Ascending aorta (tissue), 2 donors: ENCODE data around the gene HLX. TPM values are rescaled to one million over a fixed set of nuclear protein-coding genes. Genes with fewer than 3 reads are reported as not detected.

Source experiments
- DNase-seq, 2 donors: peaks; one replicate each; pipeline ENCODE4 v3.0.0-alpha.2; 2019; ENCODE audit warnings: low spot score in 2 of 2
- H3K27ac ChIP-seq, 2 donors: fragments of 200-600 bp; sonication (generic); one replicate each; pipeline ENCODE4 v1.5.1; 2016 to 2017; ENCODE audit warnings: mild to moderate bottlenecking in 1 of 2
- H3K27me3 ChIP-seq: fragments of 200-600 bp; sonication (generic); one replicate; pipeline ENCODE4 v1.5.1; 2017
- H3K36me3 ChIP-seq, 2 donors: fragments of 200-600 bp; sonication (generic); one replicate each; pipeline ENCODE4 v1.5.1; 2016
- H3K4me1 ChIP-seq, 2 donors: fragments of 200-600 bp; sonication (generic); one replicate each; pipeline ENCODE4 v1.5.1; 2016 to 2017; ENCODE audit warnings: mild to moderate bottlenecking in 1 of 2
- H3K4me3 ChIP-seq, 2 donors: fragments of 200-600 bp; sonication (generic); one replicate each; pipeline ENCODE4 v1.5.1; 2016 to 2017; ENCODE audit warnings: mild to moderate bottlenecking in 1 of 2
- H3K9me3 ChIP-seq, 2 donors: fragments of 200-600 bp; sonication (generic); one replicate each; pipeline ENCODE4 v1.5.1; 2016
- intact Hi-C: fragments of 100-400 bp; cut with DNase I; formaldehyde crosslinking; loops from one replicate; pipeline ENCODE4 v1.15.1; 2023
- total RNA-seq: library from RNA; depleted of rRNA; stranded (reverse); fragments of >200 nt; gene quantifications from one replicate; pipeline ENCODE4 v1.1.0, GENCODE V29; 2016
- TF ChIP-seq, protein P1 (sequence below), 3 experiments: fragments of 200-600 bp in 2 of 3; fragments of 450-650 bp in 1 of 3; sonication (generic) in 2 of 3; IDR thresholded peaks; one replicate each; pipeline ENCODE4 v1.5.1; 2016 to 2019; ENCODE audit warnings: antibody characterized with exemption in 3 of 3, mild to moderate bottlenecking in 1 of 3, moderate library complexity in 1 of 3

The HLX gene
- total RNA-seq, 1 donor from 2014 or later: 39.3 TPM

DNA sequence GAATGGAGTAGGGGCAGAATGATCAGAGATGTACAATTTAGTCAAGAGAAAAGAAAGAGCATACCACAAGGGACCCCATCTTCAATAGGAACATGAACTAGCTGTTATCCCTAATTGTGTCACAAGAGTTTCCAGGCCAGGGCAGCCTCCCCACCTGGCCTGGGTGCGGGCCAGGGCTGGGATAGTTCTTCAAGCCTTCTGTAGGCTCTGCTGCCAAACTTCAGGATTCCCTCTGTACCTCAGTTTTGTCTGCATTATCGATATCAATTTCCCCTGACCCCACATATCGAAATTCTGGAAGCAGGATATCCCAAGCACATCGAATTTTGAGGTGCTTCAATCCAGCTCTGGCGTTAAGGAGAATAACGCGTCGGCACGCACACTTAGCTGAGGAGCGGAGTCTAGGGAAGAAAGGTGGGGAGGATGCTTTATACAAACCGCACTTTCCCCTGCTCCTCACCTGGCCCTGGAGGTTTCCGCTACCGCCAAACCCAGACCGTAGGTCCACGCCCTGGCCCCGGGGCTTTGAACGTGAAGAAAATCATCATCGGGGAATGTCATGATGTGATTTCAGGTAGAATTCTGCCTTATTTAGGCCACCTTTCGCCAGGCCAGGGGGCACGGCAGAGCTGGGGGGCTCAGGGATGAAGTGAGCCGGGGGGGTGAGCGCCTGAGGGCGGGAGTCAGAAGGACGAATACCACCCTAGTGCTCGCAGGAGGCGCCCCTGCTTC is 7.4 kb downstream of the HLX start:
- peaks cover 0 to 10% of the 10 kb centered on the region in 2 donors for H3K4me1 ChIP-seq
- no peaks in the 10 kb centered on the region for H3K9me3 ChIP-seq
- DNase-seq: no peak
- no peak overlapping the region for H3K4me3 ChIP-seq
- H3K27ac ChIP-seq: no peak overlapping the region
- TF ChIP-seq, protein P1, sequence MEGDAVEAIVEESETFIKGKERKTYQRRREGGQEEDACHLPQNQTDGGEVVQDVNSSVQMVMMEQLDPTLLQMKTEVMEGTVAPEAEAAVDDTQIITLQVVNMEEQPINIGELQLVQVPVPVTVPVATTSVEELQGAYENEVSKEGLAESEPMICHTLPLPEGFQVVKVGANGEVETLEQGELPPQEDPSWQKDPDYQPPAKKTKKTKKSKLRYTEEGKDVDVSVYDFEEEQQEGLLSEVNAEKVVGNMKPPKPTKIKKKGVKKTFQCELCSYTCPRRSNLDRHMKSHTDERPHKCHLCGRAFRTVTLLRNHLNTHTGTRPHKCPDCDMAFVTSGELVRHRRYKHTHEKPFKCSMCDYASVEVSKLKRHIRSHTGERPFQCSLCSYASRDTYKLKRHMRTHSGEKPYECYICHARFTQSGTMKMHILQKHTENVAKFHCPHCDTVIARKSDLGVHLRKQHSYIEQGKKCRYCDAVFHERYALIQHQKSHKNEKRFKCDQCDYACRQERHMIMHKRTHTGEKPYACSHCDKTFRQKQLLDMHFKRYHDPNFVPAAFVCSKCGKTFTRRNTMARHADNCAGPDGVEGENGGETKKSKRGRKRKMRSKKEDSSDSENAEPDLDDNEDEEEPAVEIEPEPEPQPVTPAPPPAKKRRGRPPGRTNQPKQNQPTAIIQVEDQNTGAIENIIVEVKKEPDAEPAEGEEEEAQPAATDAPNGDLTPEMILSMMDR (IDR thresholded peaks at IDR 0.05): no peak
- peaks cover 10 to 12% of the 10 kb centered on the region in 2 donors for H3K36me3 ChIP-seq
- peaks cover 13% of the 10 kb centered on the region for H3K27me3 ChIP-seq
- intact Hi-C loops: no loop called here

DNA sequence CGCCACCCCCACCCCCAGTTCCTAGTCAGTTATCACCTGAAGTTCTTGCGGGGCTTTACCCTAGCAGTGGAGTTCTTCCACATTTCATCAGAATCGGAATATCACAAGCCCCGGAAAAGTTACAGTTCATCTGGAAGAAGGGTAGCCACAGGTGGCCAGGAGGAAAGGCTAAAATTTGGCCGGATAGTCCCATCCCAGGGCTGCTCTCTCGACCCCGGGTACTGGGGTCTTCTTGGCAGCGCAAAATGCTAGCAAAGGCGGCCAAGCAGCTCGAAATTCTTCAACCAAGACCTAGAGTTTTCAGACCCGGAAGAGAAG is 7.9 kb downstream of the HLX start:
- TF ChIP-seq, protein P1 (IDR thresholded peaks at IDR 0.05): no peak
- no peaks in the 10 kb centered on the region for H3K9me3 ChIP-seq
- no peak for DNase-seq
- H3K4me1 ChIP-seq: peaks cover 0 to 10% of the 10 kb centered on the region in 2 donors
- peaks cover 10 to 12% of the 10 kb centered on the region in 2 donors for H3K36me3 ChIP-seq
- no peak overlapping the region for H3K27ac ChIP-seq
- intact Hi-C loops: no loop called here
- H3K4me3 ChIP-seq: peak overlapping the region; percentile 35 to 47
- peaks cover 18% of the 10 kb centered on the region for H3K27me3 ChIP-seq

DNA sequence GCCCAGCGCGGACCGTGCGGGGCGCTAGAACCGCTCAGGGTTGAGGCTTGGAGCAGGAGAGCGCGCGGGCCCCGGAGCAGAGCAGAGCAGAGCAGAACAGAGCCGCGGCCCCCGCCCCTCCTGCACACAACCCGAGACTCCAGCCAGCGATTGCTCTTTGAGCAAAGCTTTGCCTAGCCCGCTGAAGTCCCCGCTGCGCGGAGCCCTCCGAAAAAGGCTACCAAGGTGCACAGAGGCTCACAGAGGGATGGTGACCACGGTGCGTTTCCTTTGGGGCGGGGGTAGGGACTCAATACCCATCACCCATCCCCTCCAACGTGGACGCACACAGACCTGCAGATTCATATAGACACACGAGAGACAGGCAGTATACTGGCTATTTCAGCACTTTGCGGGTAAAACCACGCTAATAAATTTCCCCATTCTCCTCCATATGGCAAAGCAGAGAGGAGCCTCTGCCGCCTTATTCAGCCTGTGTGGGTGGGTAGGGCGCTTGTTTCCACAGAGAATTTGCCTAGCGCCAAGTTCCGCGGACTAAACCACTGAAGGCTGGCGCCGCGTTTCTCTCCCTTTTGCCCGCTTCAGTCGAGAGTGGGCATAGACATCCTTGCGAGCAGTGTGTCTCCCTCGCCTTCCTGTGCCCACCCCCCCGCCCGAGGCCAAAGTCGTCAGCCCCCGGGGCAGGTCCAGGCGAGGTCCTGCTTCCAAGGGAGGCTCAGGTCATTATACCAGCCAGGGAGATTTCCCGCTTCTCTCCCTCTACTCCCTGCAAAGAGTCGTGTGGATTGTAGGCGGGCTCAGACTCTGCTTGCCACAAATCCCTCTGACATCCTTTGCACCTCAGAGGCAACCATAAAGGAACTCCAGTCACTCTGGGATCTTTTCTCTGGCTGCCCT is 8.5 kb downstream of the HLX start:
- DNase-seq: no peak
- H3K27ac ChIP-seq: no peak overlapping the region
- TF ChIP-seq, protein P1 (IDR thresholded peaks at IDR 0.05): no peak
- peaks cover 0 to 10% of the 10 kb centered on the region in 2 donors for H3K4me1 ChIP-seq
- intact Hi-C loops: no loop called here
- no peaks in the 10 kb centered on the region for H3K9me3 ChIP-seq
- H3K4me3 ChIP-seq: peak overlapping the region; percentile 35 to 47
- H3K36me3 ChIP-seq: peaks cover 10 to 12% of the 10 kb centered on the region in 2 donors
- H3K27me3 ChIP-seq: peaks cover 24% of the 10 kb centered on the region

DNA sequence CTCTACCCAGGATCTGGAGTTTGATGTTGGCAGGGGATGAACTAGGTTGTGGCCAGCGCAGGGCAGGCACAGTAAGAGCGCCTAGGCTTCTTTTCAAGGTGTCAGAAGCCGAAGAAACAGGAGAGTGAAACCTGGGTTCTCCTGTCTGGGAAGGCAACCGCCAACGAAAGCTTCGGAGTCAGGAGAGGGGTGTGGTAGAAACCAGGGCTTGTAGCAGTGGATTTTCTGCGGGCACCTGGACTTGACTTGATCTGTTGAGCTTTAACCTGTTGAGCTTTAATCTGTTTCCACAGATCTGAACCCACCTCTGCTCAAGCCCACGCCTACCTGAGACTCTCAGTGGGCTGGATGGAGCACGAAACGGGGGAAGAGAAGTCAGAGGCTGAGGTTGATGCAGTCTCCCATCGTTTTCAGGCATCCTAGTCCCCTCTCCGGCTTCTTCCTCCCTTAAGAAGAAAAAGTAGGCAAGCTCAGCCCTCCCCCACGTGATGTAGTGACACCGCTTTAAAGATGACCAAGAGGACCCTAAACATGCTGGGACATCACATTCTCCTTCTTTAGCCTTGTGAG is 9.3 kb downstream of the HLX start:
- no peak for DNase-seq
- peaks cover 25% of the 10 kb centered on the region for H3K27me3 ChIP-seq
- H3K36me3 ChIP-seq: peaks cover 10 to 12% of the 10 kb centered on the region in 2 donors
- peaks cover 0 to 10% of the 10 kb centered on the region in 2 donors for H3K4me1 ChIP-seq
- H3K27ac ChIP-seq: no peak overlapping the region
- no peaks in the 10 kb centered on the region for H3K9me3 ChIP-seq
- TF ChIP-seq, protein P1 (IDR thresholded peaks at IDR 0.05): no peak
- intact Hi-C loops: no loop called here
- H3K4me3 ChIP-seq: peak overlapping the region; percentile 35 to 47

DNA sequence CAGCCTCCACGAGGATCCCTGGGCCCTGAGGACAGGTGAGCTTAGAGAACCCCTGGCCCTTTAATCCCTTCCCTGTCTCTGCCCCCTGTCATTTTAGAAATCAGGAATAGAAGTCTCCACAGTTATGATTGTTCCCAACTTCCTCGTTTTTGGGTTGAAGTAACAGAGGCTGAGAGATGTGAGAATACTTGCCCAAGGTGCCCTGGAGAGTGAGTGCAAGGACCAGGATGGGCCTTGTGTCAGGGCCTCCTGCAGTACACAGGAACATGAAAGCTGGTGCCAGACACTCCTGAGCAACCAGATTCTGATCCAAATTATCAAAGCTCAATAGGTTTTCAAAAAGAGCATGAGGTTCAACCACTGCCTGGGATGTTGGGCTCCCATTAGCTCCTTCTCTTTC is 10.1 kb downstream of the HLX start:
- peaks cover 7% of the 10 kb centered on the region in 2 donors for H3K36me3 ChIP-seq
- H3K27ac ChIP-seq: no peak overlapping the region
- H3K4me1 ChIP-seq: peaks cover 0 to 14% of the 10 kb centered on the region in 2 donors
- H3K27me3 ChIP-seq: peaks cover 25% of the 10 kb centered on the region
- H3K4me3 ChIP-seq: no peak overlapping the region
- intact Hi-C loops: no loop called here
- no peaks in the 10 kb centered on the region for H3K9me3 ChIP-seq
- TF ChIP-seq, protein P1 (IDR thresholded peaks at IDR 0.05): no peak
- no peak for DNase-seq
